Parathyroid adenoma (tissue), 2 donors: Measurements from ENCODE around the gene AUTS2.

Experiments used
- H2AFZ ChIP-seq: fragments of 300-600 bp; sonication (generic); one replicate; pipeline ENCODE4 v1.7.0; 2017; ENCODE audit warnings: antibody characterized with exemption, mild to moderate bottlenecking
- H3K27ac ChIP-seq: fragments of 300-600 bp; sonication (generic); one replicate; pipeline ENCODE4 v1.7.0; 2017
- H3K27me3 ChIP-seq: fragments of 300-600 bp; sonication (generic); one replicate; pipeline ENCODE4 v1.7.0; 2017; ENCODE audit warnings: low read length; ENCODE audit not compliant: control insufficient read depth, insufficient read depth
- H3K36me3 ChIP-seq: fragments of 300-600 bp; sonication (generic); one replicate; pipeline ENCODE4 v1.7.0; 2017; ENCODE audit warnings: low read length; ENCODE audit not compliant: control insufficient read depth, insufficient read depth
- H3K4me1 ChIP-seq: fragments of 300-600 bp; sonication (generic); one replicate; pipeline ENCODE4 v1.7.0; 2017; ENCODE audit warnings: control low read depth
- H3K4me2 ChIP-seq: fragments of 300-600 bp; sonication (generic); one replicate; pipeline ENCODE4 v1.7.0; 2017; ENCODE audit warnings: low read length
- H3K4me3 ChIP-seq: fragments of 300-600 bp; sonication (generic); one replicate; pipeline ENCODE4 v1.7.0; 2017; ENCODE audit warnings: low read depth, low read length
- H3K79me2 ChIP-seq: fragments of 300-600 bp; sonication (generic); one replicate; pipeline ENCODE4 v1.7.0; 2017; ENCODE audit warnings: control low read depth
- H3K9ac ChIP-seq: fragments of 300-600 bp; sonication (generic); one replicate; pipeline ENCODE4 v1.7.0; 2017; ENCODE audit warnings: mild to moderate bottlenecking
- H3K9me3 ChIP-seq: fragments of 300-600 bp; sonication (generic); one replicate; pipeline ENCODE4 v1.7.0; 2017; ENCODE audit warnings: low read length; ENCODE audit not compliant: control insufficient read depth
- TF ChIP-seq, protein P1 (sequence below): fragments of 300-600 bp; sonication (generic); IDR thresholded peaks from one replicate; pipeline ENCODE4 v1.7.0; 2017; ENCODE audit warnings: antibody characterized with exemption, mild to moderate bottlenecking
- donor health status: primary hyperparathyroidism.

The AUTS2 gene

DNA sequence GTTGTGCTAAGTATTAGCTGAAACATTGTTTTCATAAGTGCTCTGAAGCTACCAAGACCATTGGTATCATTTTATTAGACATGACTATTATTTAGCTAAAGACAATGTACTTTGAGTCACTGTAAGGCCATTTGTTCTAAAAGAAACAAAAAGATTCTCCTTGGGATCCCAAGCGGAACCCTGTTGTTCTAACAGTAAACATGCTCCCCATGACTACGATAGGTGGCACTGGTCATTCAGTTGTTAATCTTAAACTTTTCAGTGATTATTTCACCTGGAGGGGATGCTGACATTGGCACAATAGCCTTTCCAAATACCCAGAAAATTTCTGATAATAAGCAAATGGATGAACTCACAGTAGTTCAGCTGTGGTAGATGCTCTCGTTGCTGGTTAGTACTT is 715.0 kb downstream of the AUTS2 start:
- Histone ChIP-seq H3K9me3 (no peaks in the 10 kb centered on the region), H3K79me2 (no peaks in the 10 kb centered on the region), H3K27ac (no peak overlapping the region), H3K4me1 (no peaks in the 10 kb centered on the region), H3K9ac (no peak overlapping the region), H3K4me2 (no peak overlapping the region), H3K36me3 (no peaks in the 10 kb centered on the region), H3K4me3 (no peak overlapping the region), H3K27me3 (no peaks in the 10 kb centered on the region), H2AFZ (no peak overlapping the region)
- TF ChIP-seq, protein P1, sequence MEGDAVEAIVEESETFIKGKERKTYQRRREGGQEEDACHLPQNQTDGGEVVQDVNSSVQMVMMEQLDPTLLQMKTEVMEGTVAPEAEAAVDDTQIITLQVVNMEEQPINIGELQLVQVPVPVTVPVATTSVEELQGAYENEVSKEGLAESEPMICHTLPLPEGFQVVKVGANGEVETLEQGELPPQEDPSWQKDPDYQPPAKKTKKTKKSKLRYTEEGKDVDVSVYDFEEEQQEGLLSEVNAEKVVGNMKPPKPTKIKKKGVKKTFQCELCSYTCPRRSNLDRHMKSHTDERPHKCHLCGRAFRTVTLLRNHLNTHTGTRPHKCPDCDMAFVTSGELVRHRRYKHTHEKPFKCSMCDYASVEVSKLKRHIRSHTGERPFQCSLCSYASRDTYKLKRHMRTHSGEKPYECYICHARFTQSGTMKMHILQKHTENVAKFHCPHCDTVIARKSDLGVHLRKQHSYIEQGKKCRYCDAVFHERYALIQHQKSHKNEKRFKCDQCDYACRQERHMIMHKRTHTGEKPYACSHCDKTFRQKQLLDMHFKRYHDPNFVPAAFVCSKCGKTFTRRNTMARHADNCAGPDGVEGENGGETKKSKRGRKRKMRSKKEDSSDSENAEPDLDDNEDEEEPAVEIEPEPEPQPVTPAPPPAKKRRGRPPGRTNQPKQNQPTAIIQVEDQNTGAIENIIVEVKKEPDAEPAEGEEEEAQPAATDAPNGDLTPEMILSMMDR: no peak

DNA sequence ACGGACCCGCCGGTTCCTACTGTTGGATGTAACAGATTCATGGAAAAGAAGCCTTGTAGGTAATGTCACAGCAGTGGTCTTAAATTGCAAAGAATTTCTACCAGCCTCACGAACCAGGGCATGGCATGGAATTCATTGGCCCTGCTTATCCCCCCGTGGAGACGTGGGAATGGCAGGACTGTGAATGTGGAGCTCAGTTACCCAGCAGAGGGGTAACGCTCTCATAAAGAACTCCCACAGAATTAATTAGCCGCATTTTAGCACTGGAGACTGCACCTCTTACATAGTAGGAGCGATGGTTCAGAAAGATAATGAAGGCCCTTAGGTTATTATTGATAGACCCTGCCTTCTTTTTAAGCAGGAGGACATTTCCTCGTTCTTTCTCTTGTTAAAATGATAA is 715.4 kb downstream of the AUTS2 start:
- no peak overlapping the region for H3K4me2 ChIP-seq

DNA sequence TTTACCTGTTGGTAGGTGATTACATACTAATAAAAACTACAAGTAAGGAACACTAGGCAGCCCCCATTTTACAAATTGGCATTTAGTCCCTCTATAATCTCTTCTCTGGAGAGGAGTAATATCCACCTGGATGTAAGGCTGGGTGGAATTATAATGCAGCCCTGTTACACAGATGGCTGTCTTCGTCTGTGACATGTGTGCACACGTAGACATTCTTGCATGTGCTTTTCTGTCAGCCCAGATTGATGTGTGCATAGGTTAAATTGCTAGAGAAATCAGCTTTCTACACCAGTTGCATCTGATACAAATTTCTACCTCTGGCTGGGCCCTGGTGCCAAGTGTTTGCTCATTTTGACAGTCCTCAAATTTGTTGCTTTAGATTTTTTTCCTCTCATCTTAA is 715.9 kb downstream of the AUTS2 start:
- TF ChIP-seq, protein P1: no peak
- no peak overlapping the region for H3K4me2 ChIP-seq
- no peaks in the 10 kb centered on the region for H3K9me3 ChIP-seq
- H3K4me1 ChIP-seq: no peaks in the 10 kb centered on the region
- H3K27me3 ChIP-seq: no peaks in the 10 kb centered on the region
- H2AFZ ChIP-seq: no peak overlapping the region
- H3K36me3 ChIP-seq: no peaks in the 10 kb centered on the region
- no peak overlapping the region for H3K9ac ChIP-seq
- no peak overlapping the region for H3K27ac ChIP-seq
- no peak overlapping the region for H3K4me3 ChIP-seq
- H3K79me2 ChIP-seq: no peaks in the 10 kb centered on the region

More for the DNA sequence above, 715.4 kb downstream of the AUTS2 start:
- Histone ChIP-seq H3K36me3 (no peaks in the 10 kb centered on the region), H3K4me3 (no peak overlapping the region), H3K9ac (no peak overlapping the region), H3K9me3 (no peaks in the 10 kb centered on the region), H3K27ac (no peak overlapping the region), H3K79me2 (no peaks in the 10 kb centered on the region), H3K4me1 (no peaks in the 10 kb centered on the region), H2AFZ (no peak overlapping the region), H3K27me3 (no peaks in the 10 kb centered on the region)
- TF ChIP-seq, protein P1: no peak

DNA sequence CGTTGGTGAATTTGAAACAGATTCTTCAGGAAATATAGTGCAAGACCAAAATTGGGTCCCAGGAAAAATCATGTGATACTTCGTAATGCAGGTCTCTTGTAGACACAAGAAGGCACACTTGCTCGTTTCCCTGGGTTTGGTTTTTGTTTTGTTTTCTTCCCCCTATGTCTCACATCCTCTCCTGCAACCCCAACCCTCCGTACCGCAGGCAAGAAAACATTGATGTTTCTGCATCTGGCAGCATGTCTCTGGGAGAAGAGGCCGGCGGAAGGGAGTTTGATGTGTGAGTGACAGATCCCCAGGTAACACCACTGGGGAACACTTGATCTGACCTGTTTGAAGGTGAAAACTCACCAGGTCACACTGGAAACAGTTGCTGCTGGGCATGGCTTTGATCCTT is 718.5 kb downstream of the AUTS2 start:
- no peaks in the 10 kb centered on the region for H3K9me3 ChIP-seq
- TF ChIP-seq, protein P1: no peak
- no peaks in the 10 kb centered on the region for H3K27me3 ChIP-seq

DNA sequence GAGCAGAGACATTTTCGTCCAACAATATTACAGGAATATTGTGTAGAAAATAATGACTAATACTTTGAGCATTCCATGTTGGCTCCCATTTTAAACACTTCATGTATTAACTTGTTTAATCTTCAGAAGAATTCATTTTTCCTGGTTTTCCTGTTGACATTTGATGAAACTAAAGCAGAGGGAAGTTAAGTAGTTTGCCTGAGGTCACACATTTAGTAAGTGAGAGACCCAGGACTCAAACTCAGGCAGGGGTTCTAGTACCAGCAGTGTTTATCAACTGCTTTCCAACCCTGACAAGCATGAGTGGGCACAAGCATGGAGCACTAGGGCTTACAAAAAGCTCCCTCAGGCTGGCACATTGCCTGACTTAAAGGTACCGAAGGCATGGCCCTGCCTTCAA is 719.1 kb downstream of the AUTS2 start:
- H3K4me2 ChIP-seq: no peak overlapping the region
- no peaks in the 10 kb centered on the region for H3K9me3 ChIP-seq
- TF ChIP-seq, protein P1: no peak
- H3K4me1 ChIP-seq: no peaks in the 10 kb centered on the region
- no peak overlapping the region for H3K4me3 ChIP-seq
- H3K27ac ChIP-seq: no peak overlapping the region
- no peaks in the 10 kb centered on the region for H3K79me2 ChIP-seq
- H3K27me3 ChIP-seq: no peaks in the 10 kb centered on the region
- no peaks in the 10 kb centered on the region for H3K36me3 ChIP-seq
- H3K9ac ChIP-seq: no peak overlapping the region
- no peak overlapping the region for H2AFZ ChIP-seq

More for the DNA sequence above, 718.5 kb downstream of the AUTS2 start:
- H3K27ac ChIP-seq: no peak overlapping the region
- no peak overlapping the region for H2AFZ ChIP-seq
- H3K4me1 ChIP-seq: no peaks in the 10 kb centered on the region
- H3K4me2 ChIP-seq: no peak overlapping the region
- no peak overlapping the region for H3K9ac ChIP-seq
- H3K79me2 ChIP-seq: no peaks in the 10 kb centered on the region
- H3K36me3 ChIP-seq: no peaks in the 10 kb centered on the region
- no peak overlapping the region for H3K4me3 ChIP-seq
